ENCODE results near the gene AKR1D1.

The AKR1D1 gene, protein sequence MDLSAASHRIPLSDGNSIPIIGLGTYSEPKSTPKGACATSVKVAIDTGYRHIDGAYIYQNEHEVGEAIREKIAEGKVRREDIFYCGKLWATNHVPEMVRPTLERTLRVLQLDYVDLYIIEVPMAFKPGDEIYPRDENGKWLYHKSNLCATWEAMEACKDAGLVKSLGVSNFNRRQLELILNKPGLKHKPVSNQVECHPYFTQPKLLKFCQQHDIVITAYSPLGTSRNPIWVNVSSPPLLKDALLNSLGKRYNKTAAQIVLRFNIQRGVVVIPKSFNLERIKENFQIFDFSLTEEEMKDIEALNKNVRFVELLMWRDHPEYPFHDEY

DNA sequence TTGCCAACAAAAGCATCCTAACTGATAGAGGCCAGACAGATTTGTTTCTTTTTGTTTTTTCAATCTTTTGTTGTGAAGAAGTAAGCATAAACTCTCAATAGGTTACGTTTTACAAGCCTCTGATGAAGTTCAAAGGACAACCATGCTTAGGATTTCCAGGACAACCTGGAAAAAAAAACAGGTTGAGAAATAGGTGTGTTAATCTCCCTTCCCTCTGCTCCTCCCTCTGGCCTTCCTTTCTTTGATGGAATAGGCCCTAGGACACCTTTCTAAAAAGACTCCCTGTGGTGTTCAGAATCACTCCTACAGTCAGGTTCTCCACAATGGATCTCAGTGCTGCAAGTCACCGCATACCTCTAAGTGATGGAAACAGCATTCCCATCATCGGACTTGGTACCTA, at the start of gene AKR1D1:
TSS of gene AKR1D1 (plus strand) at position 264 of the 400 bp plus-strand sequence. CDS start at position 324, 60 bp downstream.
- no peak within 1 kb of the TSS for H3K4me3 ChIP-seq (ENCODE audit: low read depth, low read length)
- TF ChIP-seq, protein P1, sequence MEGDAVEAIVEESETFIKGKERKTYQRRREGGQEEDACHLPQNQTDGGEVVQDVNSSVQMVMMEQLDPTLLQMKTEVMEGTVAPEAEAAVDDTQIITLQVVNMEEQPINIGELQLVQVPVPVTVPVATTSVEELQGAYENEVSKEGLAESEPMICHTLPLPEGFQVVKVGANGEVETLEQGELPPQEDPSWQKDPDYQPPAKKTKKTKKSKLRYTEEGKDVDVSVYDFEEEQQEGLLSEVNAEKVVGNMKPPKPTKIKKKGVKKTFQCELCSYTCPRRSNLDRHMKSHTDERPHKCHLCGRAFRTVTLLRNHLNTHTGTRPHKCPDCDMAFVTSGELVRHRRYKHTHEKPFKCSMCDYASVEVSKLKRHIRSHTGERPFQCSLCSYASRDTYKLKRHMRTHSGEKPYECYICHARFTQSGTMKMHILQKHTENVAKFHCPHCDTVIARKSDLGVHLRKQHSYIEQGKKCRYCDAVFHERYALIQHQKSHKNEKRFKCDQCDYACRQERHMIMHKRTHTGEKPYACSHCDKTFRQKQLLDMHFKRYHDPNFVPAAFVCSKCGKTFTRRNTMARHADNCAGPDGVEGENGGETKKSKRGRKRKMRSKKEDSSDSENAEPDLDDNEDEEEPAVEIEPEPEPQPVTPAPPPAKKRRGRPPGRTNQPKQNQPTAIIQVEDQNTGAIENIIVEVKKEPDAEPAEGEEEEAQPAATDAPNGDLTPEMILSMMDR (IDR thresholded peaks at IDR 0.05; ENCODE audit: low read depth, low read length), result no peak

DNA sequence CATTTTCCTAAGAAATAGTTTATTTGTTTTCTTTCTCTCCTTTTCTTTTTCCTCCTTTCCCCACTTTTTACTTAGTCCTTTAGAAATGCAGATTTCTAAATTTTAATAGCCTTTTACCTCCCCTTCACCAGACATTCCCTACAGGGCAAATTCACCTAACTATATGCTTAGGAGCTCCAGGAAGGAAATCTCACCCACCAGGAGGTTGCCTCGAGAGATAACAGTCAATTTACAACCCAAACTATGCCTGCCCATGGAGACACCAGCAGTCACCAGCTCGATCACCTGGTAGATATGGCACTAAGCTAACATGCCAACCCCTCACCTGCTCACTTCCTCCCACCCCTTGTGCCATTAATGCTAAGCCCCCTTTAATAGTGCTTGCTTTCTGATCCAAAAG, 49.2 kb upstream of the AKR1D1 start:
- TF ChIP-seq, protein P1 (IDR thresholded peaks at IDR 0.05; ENCODE audit: low read depth, low read length), result no peak
- no peak overlapping the region for H3K4me3 ChIP-seq (ENCODE audit: low read depth, low read length)

DNA sequence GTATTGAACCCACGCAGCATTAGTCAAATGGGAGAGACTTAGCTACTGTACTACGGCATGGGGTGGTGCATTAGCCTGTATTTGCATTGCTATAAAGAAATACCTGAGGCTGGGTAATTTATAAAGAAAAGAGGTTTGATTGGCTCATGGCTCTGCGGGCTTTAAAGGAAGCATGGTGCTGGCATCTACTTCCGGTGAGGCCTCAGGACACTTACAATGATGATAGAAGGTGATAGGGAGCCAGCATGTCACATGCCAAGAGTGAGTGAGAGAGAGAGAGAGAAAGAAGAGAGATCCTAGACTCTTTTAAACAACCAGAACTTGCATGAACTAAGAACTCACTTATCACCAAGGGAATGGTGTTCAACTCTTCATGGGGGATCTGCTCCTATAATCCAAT, 47.1 kb upstream of the AKR1D1 start:
- TF ChIP-seq, protein P1 (IDR thresholded peaks at IDR 0.05; ENCODE audit: low read depth, low read length), result no peak
- no peak overlapping the region for H3K4me3 ChIP-seq (ENCODE audit: low read depth, low read length)

DNA sequence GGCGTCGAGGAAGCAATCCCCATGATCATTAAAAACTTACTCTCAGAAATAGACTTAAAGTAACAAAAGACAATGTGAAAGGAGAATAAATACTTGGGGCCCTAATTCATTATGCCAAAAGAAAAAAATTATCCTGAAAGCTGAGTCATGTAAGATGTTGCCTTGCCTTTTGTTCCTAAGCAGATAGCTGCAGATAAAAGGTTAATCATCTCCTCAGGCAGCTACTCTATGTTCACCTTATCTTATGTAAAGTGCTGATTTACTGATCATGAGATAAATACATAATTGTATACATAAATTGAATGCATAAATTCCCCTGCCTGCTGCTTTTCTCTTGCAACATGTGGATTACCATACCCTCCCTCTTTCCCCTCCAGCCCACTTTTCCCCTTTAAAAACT, 46.3 kb upstream of the AKR1D1 start:
- no peak overlapping the region for H3K4me3 ChIP-seq (ENCODE audit: low read depth, low read length)
- TF ChIP-seq, protein P1 (IDR thresholded peaks at IDR 0.05; ENCODE audit: low read depth, low read length), result no peak

DNA sequence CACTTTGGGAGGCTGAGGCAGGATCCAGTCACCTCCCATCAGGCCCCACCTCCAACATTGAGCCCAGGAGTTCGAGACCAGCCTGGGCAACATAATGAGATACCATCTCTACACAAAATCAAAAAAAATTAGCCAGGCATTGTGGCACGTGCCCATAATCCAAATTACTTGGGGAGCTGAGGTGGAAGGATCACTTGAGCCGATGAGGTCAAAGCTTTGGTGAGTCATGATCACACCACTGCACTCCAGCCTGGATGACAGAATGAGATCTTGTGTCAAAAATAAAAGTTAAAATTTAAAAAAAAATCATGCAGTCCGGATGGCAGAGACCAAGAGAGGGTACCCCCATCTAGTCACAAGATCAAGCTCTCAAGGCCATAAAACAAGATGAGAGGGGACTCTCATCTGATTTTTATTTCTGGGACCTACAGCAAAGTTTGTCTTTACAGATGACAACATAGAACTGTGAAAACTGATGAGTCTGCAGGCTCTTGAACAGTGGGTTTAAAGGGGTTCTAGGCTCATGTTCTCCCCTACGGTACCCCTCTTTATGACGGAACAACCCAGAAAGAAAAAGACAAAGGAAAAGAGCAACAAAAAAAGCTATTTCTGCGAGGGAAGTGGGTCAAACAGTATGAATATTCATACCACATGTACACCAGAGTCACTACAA, 45.4 kb upstream of the AKR1D1 start:
- TF ChIP-seq, protein P1 (IDR thresholded peaks at IDR 0.05; ENCODE audit: low read depth, low read length), result no peak
- H3K4me3 ChIP-seq (ENCODE audit: low read depth, low read length), result no peak overlapping the region

DNA sequence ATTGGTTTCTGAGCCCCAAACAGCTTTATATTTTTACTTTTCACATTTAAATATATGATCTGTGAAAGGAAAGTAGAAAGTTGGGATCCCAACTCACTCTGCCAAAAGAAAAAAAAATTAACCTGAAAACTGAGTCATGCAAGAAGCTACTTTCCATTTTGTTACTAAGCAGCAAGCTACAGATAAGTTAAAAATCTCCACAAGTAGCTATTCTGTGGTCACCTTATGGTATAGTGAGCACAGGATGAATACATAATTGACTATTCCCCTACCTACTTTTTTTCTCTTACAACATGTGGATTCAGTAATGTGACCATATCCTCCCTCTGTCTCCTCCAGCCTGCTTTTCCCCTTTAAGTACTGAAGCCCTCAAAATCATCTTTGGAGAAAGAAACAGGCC, 44.1 kb upstream of the AKR1D1 start:
- TF ChIP-seq, protein P1 (IDR thresholded peaks at IDR 0.05; ENCODE audit: low read depth, low read length), result no peak
- H3K4me3 ChIP-seq (ENCODE audit: low read depth, low read length), result no peak overlapping the region

DNA sequence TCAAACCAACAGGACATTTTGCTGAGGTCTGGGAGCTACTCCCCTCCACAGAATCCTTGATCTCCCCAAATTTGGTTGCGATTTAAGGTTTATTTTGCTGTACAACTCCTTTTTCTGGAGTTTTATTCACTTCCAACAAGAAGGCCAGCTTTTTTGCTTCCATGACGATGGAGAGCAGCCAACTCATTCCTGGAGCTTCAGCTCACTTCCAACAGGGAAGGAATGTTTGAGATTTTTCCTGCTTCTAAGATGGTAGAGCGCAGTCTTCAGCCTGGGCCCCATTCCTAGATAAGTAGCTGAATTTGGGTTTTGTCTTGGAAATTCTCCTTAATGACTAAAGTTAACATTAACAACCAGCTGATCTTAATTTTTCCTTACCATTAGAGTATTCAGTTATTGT, 43.5 kb upstream of the AKR1D1 start:
- no peak overlapping the region for H3K4me3 ChIP-seq (ENCODE audit: low read depth, low read length)
- TF ChIP-seq, protein P1 (IDR thresholded peaks at IDR 0.05; ENCODE audit: low read depth, low read length), result no peak

Measured in WI38 (cell line).